HL-60 (cell line): ENCODE results near the gene NR5A2.

Source experiments
- TF ChIP-seq, protein P1 (sequence below): IDR thresholded peaks from one replicate; pipeline ENCODE4 v1.5.1; 2011; ENCODE audit warnings: low read length, control low read depth, inconsistent platforms; ENCODE audit not compliant: insufficient read depth
- TF ChIP-seq, protein P2 (sequence below): IDR thresholded peaks from 2 replicates; pipeline ENCODE4 v1.6.1; 2012; ENCODE audit warnings: low read depth; ENCODE audit not compliant: insufficient replicate concordance

DNA sequence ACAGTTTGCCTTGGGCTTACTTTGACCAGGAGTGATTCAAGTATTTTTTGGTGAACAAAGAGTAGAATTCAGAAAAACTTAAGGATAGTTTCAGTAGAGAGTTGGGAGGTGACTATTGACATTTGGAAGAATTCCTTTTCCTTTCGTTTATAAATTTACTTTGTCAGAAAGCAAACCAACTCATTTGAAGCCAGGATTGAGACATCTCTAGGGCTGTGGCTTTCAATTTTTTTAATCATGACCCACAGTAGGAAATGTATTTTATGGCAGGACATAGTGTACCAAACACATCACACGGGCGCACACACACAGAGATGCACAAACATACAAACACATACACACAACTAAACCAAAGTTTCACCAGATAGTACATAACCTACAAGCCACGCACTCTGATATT is 24.1 kb downstream of the NR5A2 start:
- TF ChIP-seq, protein P1, sequence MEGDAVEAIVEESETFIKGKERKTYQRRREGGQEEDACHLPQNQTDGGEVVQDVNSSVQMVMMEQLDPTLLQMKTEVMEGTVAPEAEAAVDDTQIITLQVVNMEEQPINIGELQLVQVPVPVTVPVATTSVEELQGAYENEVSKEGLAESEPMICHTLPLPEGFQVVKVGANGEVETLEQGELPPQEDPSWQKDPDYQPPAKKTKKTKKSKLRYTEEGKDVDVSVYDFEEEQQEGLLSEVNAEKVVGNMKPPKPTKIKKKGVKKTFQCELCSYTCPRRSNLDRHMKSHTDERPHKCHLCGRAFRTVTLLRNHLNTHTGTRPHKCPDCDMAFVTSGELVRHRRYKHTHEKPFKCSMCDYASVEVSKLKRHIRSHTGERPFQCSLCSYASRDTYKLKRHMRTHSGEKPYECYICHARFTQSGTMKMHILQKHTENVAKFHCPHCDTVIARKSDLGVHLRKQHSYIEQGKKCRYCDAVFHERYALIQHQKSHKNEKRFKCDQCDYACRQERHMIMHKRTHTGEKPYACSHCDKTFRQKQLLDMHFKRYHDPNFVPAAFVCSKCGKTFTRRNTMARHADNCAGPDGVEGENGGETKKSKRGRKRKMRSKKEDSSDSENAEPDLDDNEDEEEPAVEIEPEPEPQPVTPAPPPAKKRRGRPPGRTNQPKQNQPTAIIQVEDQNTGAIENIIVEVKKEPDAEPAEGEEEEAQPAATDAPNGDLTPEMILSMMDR = no peak
- TF ChIP-seq, protein P2, sequence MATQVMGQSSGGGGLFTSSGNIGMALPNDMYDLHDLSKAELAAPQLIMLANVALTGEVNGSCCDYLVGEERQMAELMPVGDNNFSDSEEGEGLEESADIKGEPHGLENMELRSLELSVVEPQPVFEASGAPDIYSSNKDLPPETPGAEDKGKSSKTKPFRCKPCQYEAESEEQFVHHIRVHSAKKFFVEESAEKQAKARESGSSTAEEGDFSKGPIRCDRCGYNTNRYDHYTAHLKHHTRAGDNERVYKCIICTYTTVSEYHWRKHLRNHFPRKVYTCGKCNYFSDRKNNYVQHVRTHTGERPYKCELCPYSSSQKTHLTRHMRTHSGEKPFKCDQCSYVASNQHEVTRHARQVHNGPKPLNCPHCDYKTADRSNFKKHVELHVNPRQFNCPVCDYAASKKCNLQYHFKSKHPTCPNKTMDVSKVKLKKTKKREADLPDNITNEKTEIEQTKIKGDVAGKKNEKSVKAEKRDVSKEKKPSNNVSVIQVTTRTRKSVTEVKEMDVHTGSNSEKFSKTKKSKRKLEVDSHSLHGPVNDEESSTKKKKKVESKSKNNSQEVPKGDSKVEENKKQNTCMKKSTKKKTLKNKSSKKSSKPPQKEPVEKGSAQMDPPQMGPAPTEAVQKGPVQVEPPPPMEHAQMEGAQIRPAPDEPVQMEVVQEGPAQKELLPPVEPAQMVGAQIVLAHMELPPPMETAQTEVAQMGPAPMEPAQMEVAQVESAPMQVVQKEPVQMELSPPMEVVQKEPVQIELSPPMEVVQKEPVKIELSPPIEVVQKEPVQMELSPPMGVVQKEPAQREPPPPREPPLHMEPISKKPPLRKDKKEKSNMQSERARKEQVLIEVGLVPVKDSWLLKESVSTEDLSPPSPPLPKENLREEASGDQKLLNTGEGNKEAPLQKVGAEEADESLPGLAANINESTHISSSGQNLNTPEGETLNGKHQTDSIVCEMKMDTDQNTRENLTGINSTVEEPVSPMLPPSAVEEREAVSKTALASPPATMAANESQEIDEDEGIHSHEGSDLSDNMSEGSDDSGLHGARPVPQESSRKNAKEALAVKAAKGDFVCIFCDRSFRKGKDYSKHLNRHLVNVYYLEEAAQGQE = no peak
